ENCODE results near the gene TMSB10. TPM values are rescaled to one million over a fixed set of nuclear protein-coding genes. Genes with fewer than 3 reads are reported as not detected.

The TMSB10 gene
- total and polyA plus RNA-seq, 2 experiments from 2014 or later = 3,621 to 6,241 TPM

DNA sequence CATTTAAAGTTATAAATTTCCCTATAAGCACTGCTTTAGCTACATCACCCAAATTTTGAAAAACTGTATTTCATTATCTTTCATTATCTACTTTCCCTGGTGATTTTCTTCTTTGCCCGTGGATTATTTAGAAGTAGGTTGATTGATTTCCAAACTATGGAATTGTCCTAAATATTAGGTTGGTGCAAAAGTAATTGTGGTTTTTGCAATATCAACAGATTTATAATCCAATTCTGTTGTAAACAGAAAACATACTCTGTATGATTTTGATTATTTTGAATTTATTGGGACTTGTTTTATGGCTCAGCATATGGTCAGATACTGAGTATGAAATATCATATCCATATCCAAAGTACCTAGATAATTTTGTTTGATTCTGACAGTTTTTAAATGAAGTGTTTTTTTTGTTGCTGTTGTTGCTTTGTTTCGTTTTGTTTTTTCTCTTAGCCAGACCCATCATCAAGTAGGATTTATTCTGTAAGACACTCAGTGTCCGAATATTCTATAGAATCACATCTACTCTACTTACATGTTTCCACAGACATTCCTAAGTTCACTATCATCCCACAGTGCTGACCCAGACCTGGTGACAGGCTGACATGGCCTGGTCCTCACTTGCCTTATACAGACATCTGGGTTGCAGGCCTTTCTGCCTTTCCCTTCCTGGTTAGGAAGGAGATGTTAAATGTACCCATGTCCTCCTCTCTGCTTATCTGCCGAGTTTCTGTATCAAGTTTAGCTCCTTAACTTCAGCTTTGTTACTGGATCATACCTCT is 22.5 kb upstream of the TMSB10 start:
- WGBS, 2 experiments (ENCODE audit: low coverage in 1 of 2, low lambda C conversion rate in 2 of 2, missing lambda C conversion rate in 2 of 2) = 77 to 78% methylated on average over 4 of the region's 4 CpGs
- DNase-seq = peak; percentile 29
- H3K27me3 ChIP-seq (replicated peaks; ENCODE audit: insufficient read depth) = no peaks in the 10 kb centered on the region
- no peaks in the 10 kb centered on the region for H3K79me2 ChIP-seq (ENCODE audit: insufficient read depth)
- peaks cover 18% of the 10 kb centered on the region for H3F3A ChIP-seq (ENCODE audit: insufficient read depth)
- H4K20me1 ChIP-seq (ENCODE audit: insufficient read depth) = no peaks in the 10 kb centered on the region
- in situ Hi-C loops (cut with MboI) = no loop called here
- H2AFZ ChIP-seq = peak overlapping the region; percentile 90; the same call in 1 of the 2 replicates
- no peak overlapping the region for H3K27ac ChIP-seq
- no peaks in the 10 kb centered on the region for H3K9me2 ChIP-seq (ENCODE audit: insufficient read depth)
- H3K36me3 ChIP-seq (ENCODE audit: low read depth) = no peaks in the 10 kb centered on the region
- no peak overlapping the region for H3K9ac ChIP-seq
- no peaks in the 10 kb centered on the region for H3K9me3 ChIP-seq (ENCODE audit: low read depth)
- TF ChIP-seq EZH2phosphoT487 (IDR thresholded peaks at IDR 0.05; ENCODE audit: insufficient read depth, low read depth) = no peak
- TF ChIP-seq EZH2 (IDR thresholded peaks at IDR 0.05; ENCODE audit: insufficient read depth, poor library complexity, severe bottlenecking) = no peak
- H3K4me3 ChIP-seq = no peak overlapping the region
- no peak overlapping the region for H3K4me2 ChIP-seq (ENCODE audit: unreplicated experiment)
- H3K4me1 ChIP-seq (ENCODE audit: insufficient read depth) = peaks cover 4% of the 10 kb centered on the region; the same call in 1 of the 2 replicates

DNA sequence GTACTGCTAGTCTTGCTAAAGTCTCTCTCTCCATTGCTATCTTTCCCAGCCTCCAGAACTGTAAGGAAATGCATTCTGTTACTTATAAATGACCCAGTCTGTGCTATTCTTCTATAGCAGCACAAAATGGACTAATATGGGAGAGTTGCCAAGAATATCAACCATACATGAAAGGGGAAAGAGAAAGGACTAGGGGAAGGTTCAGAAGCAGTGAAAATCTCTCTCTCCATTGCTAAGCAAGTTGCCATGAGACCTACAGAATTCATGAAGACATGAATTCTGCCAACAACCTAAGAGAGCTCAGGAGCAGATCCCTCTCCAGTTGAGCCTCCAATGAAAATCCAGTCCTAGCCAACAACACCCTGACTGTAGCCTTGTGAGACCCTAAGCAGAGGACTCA is 21.0 kb upstream of the TMSB10 start:
- no peaks in the 10 kb centered on the region for H4K20me1 ChIP-seq (ENCODE audit: insufficient read depth)
- H3F3A ChIP-seq (ENCODE audit: insufficient read depth) = peaks cover 32% of the 10 kb centered on the region
- H3K4me3 ChIP-seq = no peak overlapping the region
- no peak overlapping the region for H2AFZ ChIP-seq
- no peak overlapping the region for H3K4me2 ChIP-seq (ENCODE audit: unreplicated experiment)
- H3K36me3 ChIP-seq (ENCODE audit: low read depth) = no peaks in the 10 kb centered on the region
- no peak for TF ChIP-seq EZH2phosphoT487 (IDR thresholded peaks at IDR 0.05; ENCODE audit: insufficient read depth, low read depth)
- TF ChIP-seq EZH2 (IDR thresholded peaks at IDR 0.05; ENCODE audit: insufficient read depth, poor library complexity, severe bottlenecking) = no peak
- H3K9ac ChIP-seq = no peak overlapping the region
- in situ Hi-C loops (cut with MboI) = no loop called here
- no peak for DNase-seq
- peaks cover 19% of the 10 kb centered on the region for H3K4me1 ChIP-seq (ENCODE audit: insufficient read depth)
- H3K9me2 ChIP-seq (ENCODE audit: insufficient read depth) = no peaks in the 10 kb centered on the region
- H3K27ac ChIP-seq = no peak overlapping the region
- no peaks in the 10 kb centered on the region for H3K79me2 ChIP-seq (ENCODE audit: insufficient read depth)
- no peaks in the 10 kb centered on the region for H3K9me3 ChIP-seq (ENCODE audit: low read depth)
- no peaks in the 10 kb centered on the region for H3K27me3 ChIP-seq (replicated peaks; ENCODE audit: insufficient read depth)

DNA sequence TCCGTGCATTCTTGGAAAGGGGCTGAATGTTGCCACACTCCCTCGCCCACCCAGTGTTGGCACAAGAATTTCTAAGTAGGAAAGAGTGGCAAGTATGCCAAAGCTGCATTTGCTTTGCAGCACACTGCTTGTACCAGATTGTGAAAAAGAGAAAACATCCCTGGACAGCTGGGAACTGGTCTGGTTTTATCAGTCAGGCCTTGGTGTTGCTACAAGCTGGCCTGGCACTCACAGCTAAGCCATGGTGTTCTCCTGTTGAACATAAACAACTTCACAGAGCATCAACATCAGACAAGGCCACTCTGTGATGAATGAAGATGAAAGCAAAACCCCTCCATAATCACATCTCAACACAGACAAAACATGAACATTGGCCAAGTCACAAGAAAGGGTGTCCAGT is 20.3 kb upstream of the TMSB10 start:
- WGBS, 2 experiments (ENCODE audit: low coverage in 1 of 2, low lambda C conversion rate in 2 of 2, missing lambda C conversion rate in 2 of 2) = 97% methylated on average over 2 of the region's 2 CpGs
- Histone ChIP-seq H3K4me3 (no peak overlapping the region), H3K27me3 (replicated peaks; ENCODE audit: insufficient read depth) (no peaks in the 10 kb centered on the region), H3F3A (ENCODE audit: insufficient read depth) (peaks cover 35% of the 10 kb centered on the region), H3K79me2 (ENCODE audit: insufficient read depth) (no peaks in the 10 kb centered on the region), H3K36me3 (ENCODE audit: low read depth) (no peaks in the 10 kb centered on the region), H3K9ac (no peak overlapping the region), H3K27ac (no peak overlapping the region), H3K4me2 (ENCODE audit: unreplicated experiment) (no peak overlapping the region), H3K9me3 (ENCODE audit: low read depth) (no peaks in the 10 kb centered on the region), H2AFZ (no peak overlapping the region), H3K4me1 (ENCODE audit: insufficient read depth) (peaks cover 20% of the 10 kb centered on the region), H4K20me1 (ENCODE audit: insufficient read depth) (no peaks in the 10 kb centered on the region), H3K9me2 (ENCODE audit: insufficient read depth) (no peaks in the 10 kb centered on the region)
- in situ Hi-C loops (cut with MboI) = no loop called here
- DNase-seq = no peak
- no peak for TF ChIP-seq EZH2 (IDR thresholded peaks at IDR 0.05; ENCODE audit: insufficient read depth, poor library complexity, severe bottlenecking)
- TF ChIP-seq EZH2phosphoT487 (IDR thresholded peaks at IDR 0.05; ENCODE audit: insufficient read depth, low read depth) = no peak

DNA sequence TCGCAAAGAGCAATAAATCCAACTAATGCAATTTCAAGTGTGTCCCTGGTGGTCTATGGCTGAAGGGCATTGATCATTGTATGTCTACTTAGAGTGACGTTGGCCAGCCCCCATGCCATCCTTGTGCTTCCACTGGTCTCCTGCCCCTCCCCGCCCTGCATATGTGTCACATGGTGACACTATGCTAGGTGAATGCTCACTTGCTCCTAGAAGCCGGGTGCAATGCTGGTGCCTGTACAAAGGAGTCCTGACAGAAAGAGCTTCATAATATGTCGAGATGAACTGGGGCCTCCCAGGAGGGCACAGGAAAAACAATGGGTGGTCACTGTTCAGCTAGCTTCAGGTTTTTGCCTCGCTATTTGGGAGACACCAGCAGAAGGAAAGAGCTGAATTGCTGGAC is 18.7 kb upstream of the TMSB10 start:
- Histone ChIP-seq H3K9ac (no peak overlapping the region), H3K27me3 (replicated peaks; ENCODE audit: insufficient read depth) (no peaks in the 10 kb centered on the region), H3K9me2 (ENCODE audit: insufficient read depth) (no peaks in the 10 kb centered on the region), H4K20me1 (ENCODE audit: insufficient read depth) (no peaks in the 10 kb centered on the region), H3K9me3 (ENCODE audit: low read depth) (no peaks in the 10 kb centered on the region), H3K4me3 (no peak overlapping the region), H3K4me2 (ENCODE audit: unreplicated experiment) (no peak overlapping the region), H3K4me1 (ENCODE audit: insufficient read depth) (peaks cover 20% of the 10 kb centered on the region), H3F3A (ENCODE audit: insufficient read depth) (peaks cover 31% of the 10 kb centered on the region), H3K79me2 (ENCODE audit: insufficient read depth) (no peaks in the 10 kb centered on the region), H3K36me3 (ENCODE audit: low read depth) (no peaks in the 10 kb centered on the region), H3K27ac (no peak overlapping the region), H2AFZ (no peak overlapping the region)
- no peak for DNase-seq
- in situ Hi-C loops (cut with MboI) = no loop called here
- TF ChIP-seq EZH2phosphoT487 (IDR thresholded peaks at IDR 0.05; ENCODE audit: insufficient read depth, low read depth) = no peak
- TF ChIP-seq EZH2 (IDR thresholded peaks at IDR 0.05; ENCODE audit: insufficient read depth, poor library complexity, severe bottlenecking) = no peak
- 92 to 94% methylated on average over 6 of the region's 6 CpGs for WGBS, 2 experiments (ENCODE audit: low coverage in 1 of 2, low lambda C conversion rate in 2 of 2, missing lambda C conversion rate in 2 of 2)
